ENCODE measurements around the gene COPB2. TPM values are rescaled to one million over a fixed set of nuclear protein-coding genes. Genes with fewer than 3 reads are reported as not detected.
A peak's percentile ranks its signal among the peaks of the same experiment; 100 is the strongest.

COPB2 gene
- total and polyA plus RNA-seq, 2 of the 4 experiments (the other 2 are of a cell fraction), result 179 to 363 TPM

- H3K9ac ChIP-seq (ENCODE audit: low read depth, low read length), result no peak overlapping the region
- no peak for DNase-seq
- no peak overlapping the region for H2AFZ ChIP-seq (replicated peaks; ENCODE audit: low read length, poor library complexity)
- no peaks in the 10 kb centered on the region for H3K9me3 ChIP-seq (ENCODE audit: control insufficient read depth, insufficient read depth, low read length)
- dilution Hi-C loops (cut with HindIII; ENCODE audit: low sequenced_read_pairs, unreplicated experiment), result no loop called here
- no peak overlapping the region for H2AK9ac ChIP-seq (replicated peaks; ENCODE audit: low read depth, low read length, poor library complexity)
- peak overlapping the region; percentile 29 for H2BK5ac ChIP-seq (ENCODE audit: low read depth, low read length, poor library complexity, severe bottlenecking)
- BruUV-seq (replicated peaks), result no TSS peak
- ChIA-PET POLR2A (ENCODE audit: unreplicated experiment) (no interaction called here), CTCF (interaction anchor here (0.6 kb wide), 1 partner anchor 24 kb away, joined by 5 read pairs; no protein-coding TSS in a partner anchor)
- ATAC-seq (ENCODE audit: low read depth), result no peak
- H4K8ac ChIP-seq (ENCODE audit: low read depth in 2 of 2, low read length in 2 of 2), result no peak overlapping the region
- no peak overlapping the region for H2BK15ac ChIP-seq (ENCODE audit: low read depth, low read length)
- TF ChIP-seq MAFK (IDR thresholded peaks at IDR 0.05; ENCODE audit: low read depth, low read length), result no peak
- no peak for TF ChIP-seq POLR2A (IDR thresholded peaks at IDR 0.05; ENCODE audit: low read depth, low read length)
- TF ChIP-seq CEBPB (IDR thresholded peaks at IDR 0.05; ENCODE audit: low read depth, low read length), result no peak
- TF ChIP-seq RFX5 (IDR thresholded peaks at IDR 0.05; ENCODE audit: low read depth, low read length), result no peak
- TF ChIP-seq RCOR1 (IDR thresholded peaks at IDR 0.05; ENCODE audit: insufficient replicate concordance, low read length), result no peak
- TF ChIP-seq CHD1 (IDR thresholded peaks at IDR 0.05; ENCODE audit: low read depth, low read length), result no peak
- no peak for TF ChIP-seq CTCF (conservative IDR thresholded peaks at IDR 0.05; ENCODE audit: low read depth, low read length)
- no peak for TF ChIP-seq NFE2L2 (IDR thresholded peaks at IDR 0.05; ENCODE audit: low read depth, low read length)
- TF ChIP-seq BHLHE40 (IDR thresholded peaks at IDR 0.05; ENCODE audit: low read depth, low read length), result no peak
- no peak for TF ChIP-seq FOS (IDR thresholded peaks at IDR 0.05; ENCODE audit: low read depth, low read length)
- TF ChIP-seq ELK1 (IDR thresholded peaks at IDR 0.05; ENCODE audit: borderline replicate concordance, low read depth, low read length), result no peak
- no peak for TF ChIP-seq USF2 (IDR thresholded peaks at IDR 0.05; ENCODE audit: low read depth, low read length)
- no peak for TF ChIP-seq MXI1 (IDR thresholded peaks at IDR 0.05; ENCODE audit: borderline replicate concordance, low read depth, low read length)
- no peak for TF ChIP-seq MAZ (IDR thresholded peaks at IDR 0.05; ENCODE audit: borderline replicate concordance, low read depth, low read length)
- TF ChIP-seq RAD21 (IDR thresholded peaks at IDR 0.05; ENCODE audit: low read length), result no peak
- no peak for TF ChIP-seq SMC3 (IDR thresholded peaks at IDR 0.05; ENCODE audit: low read depth, low read length)
- H3K18ac ChIP-seq (ENCODE audit: low read depth, low read length), result no peak overlapping the region
- no peak overlapping the region for H4K5ac ChIP-seq (ENCODE audit: low read depth, low read length)
- no peak overlapping the region for H3K4ac ChIP-seq (ENCODE audit: low read depth, low read length)
- H3K56ac ChIP-seq (ENCODE audit: extremely low read depth, insufficient read depth, low read length), result no peak overlapping the region
- in situ Hi-C loops (cut with MboI; ENCODE audit: low sequenced_read_pairs), result loop anchor here (5.0 kb wide), 1 partner anchor 41 kb away; no protein-coding TSS in a partner anchor
- H3K27me3 ChIP-seq (ENCODE audit: control insufficient read depth, insufficient read depth, low read length), result no peaks in the 10 kb centered on the region
- peaks cover 51% of the 10 kb centered on the region for H4K20me1 ChIP-seq (ENCODE audit: insufficient read depth, low read length)
- no peak overlapping the region for H2BK120ac ChIP-seq (ENCODE audit: low read depth, low read length)
- H3K79me1 ChIP-seq (ENCODE audit: low read depth in 1 of 2, low read length in 2 of 2), result peaks cover 2 to 22% of the 10 kb centered on the region in 2 experiments; a peak in 3 of 4 replicates
- H2AK5ac ChIP-seq (ENCODE audit: low read depth, low read length), result no peak overlapping the region
- peaks cover 2% of the 10 kb centered on the region; the same call in 1 of the 2 replicates for H3K36me3 ChIP-seq (ENCODE audit: control insufficient read depth, insufficient read depth, low read length)
- H3K9me1 ChIP-seq (ENCODE audit: insufficient read depth, low read length), result 0 out of 2 replicates have a peak, but pooled peaks cover 3% of the 10 kb centered on the region
- H3K14ac ChIP-seq (replicated peaks; ENCODE audit: low read depth, low read length), result no peak overlapping the region
- intact Hi-C loops (cut with micrococcal nuclease), result loop anchor here (5.0 kb wide), 1 partner anchor 36 kb away; no protein-coding TSS in a partner anchor
- no peak overlapping the region for H4K91ac ChIP-seq (ENCODE audit: insufficient read depth, low read depth, low read length)
- 100% methylated on average over 1 of the region's 10 CpGs; no CpG with 5 or more reads in 1 of the 2 experiments for WGBS, 2 experiments (ENCODE audit: extremely low coverage in 2 of 2, insufficient read length in 1 of 2)
- H2BK20ac ChIP-seq (ENCODE audit: low read depth, low read length), result no peak overlapping the region
- H3K4me1 ChIP-seq (ENCODE audit: control insufficient read depth, insufficient read depth, low read length), result peaks cover 1% of the 10 kb centered on the region
- H3K27ac ChIP-seq (ENCODE audit: insufficient read depth, low read length), result no peak overlapping the region
- 0 out of 2 replicates have a peak overlapping the region, but pooled peaks have one; percentile 11 for H3K23ac ChIP-seq (ENCODE audit: low read depth, low read length)
- peak overlapping the region; percentile 72 for H3K4me3 ChIP-seq (ENCODE audit: insufficient read depth, low read depth, low read length)
- H3K4me2 ChIP-seq (ENCODE audit: low read depth, low read length), result peak overlapping the region; percentile 98
These were observed 1.4 kb downstream of the COPB2 start for GRCh38 chr3:139388077-139388476.
